Muscle of arm (tissue), 14 donors: ENCODE results near the gene FCMR. TPM values are rescaled to one million over a fixed set of nuclear protein-coding genes. Genes with fewer than 3 reads are reported as not detected.

Source experiments
- DNase-seq: peaks from one replicate; pipeline ENCODE4 v3.0.0-alpha.2; 2013
- long read RNA-seq, 11 donors: transcript quantifications; one replicate each; lab custom pipeline, GENCODE V29; 2026
- polyA plus RNA-seq, 12 donors: library from polyadenylated mRNA; unstranded; fragments of 120-200 nt; gene quantifications; one replicate each; pipeline ENCODE4 v1.2.1, GENCODE V29; 2013; ENCODE audit not compliant: insufficient read length in 12 of 12

The FCMR gene, protein sequence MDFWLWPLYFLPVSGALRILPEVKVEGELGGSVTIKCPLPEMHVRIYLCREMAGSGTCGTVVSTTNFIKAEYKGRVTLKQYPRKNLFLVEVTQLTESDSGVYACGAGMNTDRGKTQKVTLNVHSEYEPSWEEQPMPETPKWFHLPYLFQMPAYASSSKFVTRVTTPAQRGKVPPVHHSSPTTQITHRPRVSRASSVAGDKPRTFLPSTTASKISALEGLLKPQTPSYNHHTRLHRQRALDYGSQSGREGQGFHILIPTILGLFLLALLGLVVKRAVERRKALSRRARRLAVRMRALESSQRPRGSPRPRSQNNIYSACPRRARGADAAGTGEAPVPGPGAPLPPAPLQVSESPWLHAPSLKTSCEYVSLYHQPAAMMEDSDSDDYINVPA
- polyA plus RNA-seq = 10 to 100 TPM in 1 of 12 donors, 1 to 10 TPM in 5, under 1 TPM in 4, not detected in 2; 0.62 to 12.5 (median 1.1) TPM
- long read RNA-seq, donor 1, partial matches to known transcripts = 0 of 1 reads
- long read RNA-seq, donor 1, other reads (novel, unspliced or antisense) = 0 of 1 reads
- long read RNA-seq, donor 2, partial matches to known transcripts = 0 of 1 reads
- long read RNA-seq, donor 2, other reads (novel, unspliced or antisense) = 0 of 1 reads
- long read RNA-seq, donor 3 = 0 reads
- long read RNA-seq, donor 4 = 0 reads
- long read RNA-seq, donor 5 = 0 reads
- long read RNA-seq, donor 6 = 0 reads
- long read RNA-seq, donor 7 = 0 reads
- long read RNA-seq, donor 8 = 0 reads
- long read RNA-seq, donor 9 = 0 reads
- long read RNA-seq, donor 10 = 0 reads
- long read RNA-seq, donor 11 = 0 reads

DNA sequence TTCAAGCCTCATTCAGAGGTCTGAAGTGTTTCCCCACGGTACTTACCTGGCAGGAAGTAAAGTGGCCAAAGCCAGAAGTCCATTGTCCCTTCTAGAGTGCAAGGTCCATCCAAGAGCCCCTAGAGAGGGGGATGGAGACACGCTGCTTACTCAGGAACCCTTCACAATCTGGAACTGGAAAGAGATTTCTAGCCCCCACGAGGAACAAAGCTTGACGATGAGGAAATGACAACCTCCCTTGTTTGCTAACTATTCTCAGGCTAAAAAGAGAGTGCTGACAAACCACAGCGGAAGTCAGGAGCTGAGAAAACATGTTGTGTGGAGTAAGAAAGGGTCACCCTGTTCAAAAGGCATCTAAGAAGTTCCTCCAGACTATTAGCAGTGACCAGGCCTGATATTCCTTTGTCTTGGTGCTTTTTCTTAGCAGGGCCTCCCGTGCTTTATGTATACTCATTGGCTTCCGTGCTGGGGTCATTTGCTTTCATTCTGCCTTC lies at the start of gene FCMR:
TSS of gene FCMR (minus strand) at position 170 of the 494 bp plus-strand sequence. CDS start at position 83, 87 bp downstream.
- DNase-seq = no peak

DNA sequence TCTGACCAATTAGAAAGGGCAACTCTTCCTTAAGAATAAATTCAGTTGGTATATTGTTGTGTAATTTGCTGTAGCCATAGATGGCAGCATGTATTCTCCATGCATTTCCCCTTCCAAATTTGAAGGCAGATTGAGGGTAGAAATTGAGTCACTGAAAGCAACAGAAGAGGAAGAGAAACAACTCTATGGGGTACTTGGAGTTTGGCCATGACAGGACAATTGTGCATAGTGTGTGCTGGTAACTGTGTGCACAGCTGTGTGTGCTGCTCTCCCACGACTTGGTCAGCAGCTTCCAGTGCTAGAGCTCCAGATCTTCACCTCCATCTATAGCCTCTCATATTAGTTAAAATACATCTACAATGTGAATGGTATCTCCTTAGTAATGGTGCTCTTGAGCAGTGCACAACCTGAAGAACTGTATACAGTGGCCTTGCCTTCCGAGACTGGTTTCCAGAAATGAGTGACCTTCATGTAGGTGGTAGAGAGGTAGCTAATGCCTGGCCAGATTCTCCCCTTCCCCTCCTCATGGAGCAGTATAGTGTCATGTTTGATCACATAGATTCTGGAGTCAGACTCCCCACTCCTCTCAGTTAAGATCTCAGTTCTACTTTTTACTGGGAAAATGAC lies 49.4 kb upstream of the FCMR start:
- DNase-seq = no peak

DNA sequence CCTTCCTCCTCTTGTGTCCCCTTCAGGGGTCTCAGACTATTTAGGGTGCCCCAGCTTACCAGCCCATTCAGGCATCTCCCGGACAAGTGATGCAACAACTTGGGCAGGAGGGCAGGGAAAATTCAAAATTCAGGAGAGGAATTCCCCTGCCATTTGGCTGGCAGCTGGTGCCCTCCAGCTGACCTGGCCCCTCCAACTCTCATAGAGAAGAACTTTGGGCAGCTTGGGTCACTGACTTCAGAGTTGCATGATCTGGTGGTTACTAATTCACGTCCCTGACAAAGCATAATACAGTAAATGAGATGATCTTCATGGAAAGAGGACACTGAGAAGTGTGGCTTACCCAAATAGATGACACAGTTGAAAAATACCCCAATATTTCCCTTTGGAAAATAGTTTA lies 48.7 kb upstream of the FCMR start, which contains the start of gene FCAMR:
TSS of gene FCAMR (minus strand) at position 15 of the 400 bp plus-strand sequence. CDS start 335 bp downstream, outside the sequence.
- DNase-seq = no peak

DNA sequence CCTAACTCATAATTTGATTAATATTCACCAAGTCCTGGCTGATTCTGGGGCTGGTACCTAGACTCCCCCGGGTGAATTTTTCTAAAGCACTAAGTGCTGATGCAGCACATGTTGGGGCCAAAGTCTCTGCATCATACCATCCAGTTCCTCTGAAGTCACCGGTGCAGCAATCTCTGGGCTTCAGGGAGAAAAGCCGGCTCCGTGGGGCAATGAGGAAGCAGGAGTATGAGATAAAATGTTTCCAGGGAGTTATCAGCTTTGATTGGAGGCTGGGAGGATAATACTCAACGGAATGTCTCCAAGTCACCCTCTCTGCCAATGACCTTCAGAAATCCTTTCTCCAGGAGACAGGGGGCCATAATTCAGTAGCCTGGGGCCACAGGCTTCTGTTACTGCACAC lies 47.3 kb upstream of the FCMR start:
- no peak for DNase-seq

DNA sequence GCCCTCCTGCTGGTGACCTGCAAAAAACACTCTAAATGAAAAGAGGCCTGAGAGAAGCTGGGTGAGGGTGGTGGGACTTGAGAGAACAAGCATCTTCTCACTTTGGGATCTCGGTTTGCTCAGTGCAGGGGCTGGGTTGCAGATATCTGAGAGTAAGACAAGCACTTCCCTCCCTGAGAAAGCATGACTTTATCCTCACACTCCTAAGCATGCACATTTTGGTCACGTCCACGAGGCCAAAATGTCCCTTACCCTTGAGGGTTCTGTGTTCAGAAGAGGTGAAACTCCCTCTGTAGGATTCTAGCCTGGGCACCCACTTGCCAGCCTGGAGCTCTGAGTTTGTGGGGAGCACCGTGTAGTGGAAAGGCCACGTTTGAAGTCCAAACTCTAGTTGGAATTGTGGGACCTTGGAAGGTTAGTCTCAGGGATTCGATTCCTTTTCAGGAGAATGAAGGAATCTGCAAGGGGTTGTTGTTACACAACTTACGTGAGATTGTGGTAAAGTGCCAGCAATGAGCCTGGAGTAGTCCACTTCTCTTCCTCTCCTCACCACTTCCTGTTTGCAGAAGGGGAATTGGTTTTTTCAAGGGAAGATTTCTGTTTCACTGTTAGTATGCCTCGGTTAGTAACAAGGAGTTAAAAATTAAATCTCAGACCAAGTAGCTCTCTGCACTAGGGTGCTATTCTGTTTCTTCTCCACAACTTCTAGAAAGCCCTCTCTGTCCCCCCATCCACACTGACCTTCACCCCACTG lies 45.5 kb upstream of the FCMR start:
- DNase-seq = no peak

DNA sequence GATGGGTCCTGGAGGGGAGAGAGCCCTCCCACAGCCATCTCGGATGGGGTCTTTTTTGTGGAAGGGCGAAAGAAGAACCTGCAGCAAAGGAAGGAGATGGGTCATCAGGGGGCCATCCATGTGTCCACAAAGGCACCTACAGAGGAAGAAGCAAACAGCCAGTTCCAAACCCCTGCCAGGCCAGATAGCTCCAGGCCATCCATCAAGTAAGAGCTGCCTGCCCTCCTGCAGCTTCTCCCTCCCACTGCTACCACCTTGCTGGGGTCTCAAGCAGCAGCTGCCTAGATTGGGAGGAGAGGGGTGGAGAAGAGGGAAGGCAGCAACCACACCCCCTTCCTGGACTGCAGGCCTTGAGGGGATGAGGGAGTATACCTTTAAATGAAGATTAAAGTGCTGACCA lies 44.0 kb upstream of the FCMR start:
- no peak for DNase-seq

DNA sequence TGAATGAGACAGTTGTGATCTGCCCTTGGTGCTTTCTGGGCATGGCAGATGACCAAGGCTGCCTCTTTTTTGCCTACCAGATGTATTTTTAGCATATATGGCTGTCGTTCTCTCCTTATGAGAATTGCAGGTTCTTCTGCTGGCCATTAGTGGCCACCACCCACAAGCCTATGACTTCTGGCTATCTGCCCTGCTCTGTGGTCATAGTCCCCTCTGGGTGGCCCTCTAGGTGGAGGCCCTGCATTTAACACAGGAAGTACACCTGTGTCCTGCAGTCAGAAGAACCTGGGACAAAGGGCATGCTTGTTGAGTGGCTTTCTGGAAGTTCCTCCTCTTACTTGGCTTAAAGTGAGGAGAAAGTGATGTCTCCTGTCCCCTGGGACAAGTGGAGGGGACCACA lies 42.0 kb upstream of the FCMR start:
- no peak for DNase-seq

DNA sequence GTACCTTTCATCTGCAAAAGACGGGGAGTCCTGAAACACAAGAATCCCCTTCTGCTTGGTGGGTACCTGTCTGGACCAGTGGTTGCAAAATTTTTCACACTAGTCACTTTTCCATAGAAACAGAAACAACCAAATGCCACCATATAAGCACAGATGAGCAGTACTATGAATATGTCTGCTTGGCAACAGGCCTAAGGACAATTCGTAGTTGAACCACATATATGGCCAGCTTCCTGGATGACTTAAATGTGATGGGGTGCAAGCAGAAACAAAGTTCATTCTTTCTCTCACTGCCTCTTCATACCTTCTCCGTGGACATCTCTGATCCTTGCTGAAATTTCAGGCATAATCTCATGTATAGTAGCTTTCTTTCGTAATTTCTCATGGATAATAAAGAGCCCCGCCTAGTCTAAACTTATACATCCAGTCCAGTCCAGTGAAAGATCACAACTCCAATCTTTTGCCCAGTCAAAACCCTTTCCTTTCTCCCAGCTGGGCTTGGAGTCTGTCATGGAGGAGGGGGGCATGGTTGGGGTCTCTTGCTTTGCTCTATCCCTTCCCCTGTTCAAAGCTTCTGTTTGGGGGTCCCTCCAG lies 41.5 kb upstream of the FCMR start:
- no peak for DNase-seq

DNA sequence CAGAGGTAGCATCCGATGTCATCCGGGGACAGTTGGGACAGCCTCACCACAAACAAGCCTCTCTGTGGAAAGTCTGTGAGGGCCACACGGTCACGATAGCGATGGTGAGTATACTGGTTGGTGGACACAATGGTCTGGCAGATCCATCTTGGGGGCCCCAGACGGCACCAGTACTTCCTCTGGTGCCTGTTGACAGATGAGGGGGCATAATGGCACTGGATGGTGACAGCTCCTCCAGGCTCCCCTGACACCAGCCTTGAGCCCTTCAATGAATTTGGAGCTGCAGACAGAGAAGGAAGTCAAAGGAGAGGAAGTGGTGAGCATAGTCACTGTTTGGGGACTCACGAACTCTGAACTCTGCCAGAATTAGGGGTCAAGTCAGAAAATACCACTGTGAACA lies 40.5 kb upstream of the FCMR start:
- DNase-seq = no peak

DNA sequence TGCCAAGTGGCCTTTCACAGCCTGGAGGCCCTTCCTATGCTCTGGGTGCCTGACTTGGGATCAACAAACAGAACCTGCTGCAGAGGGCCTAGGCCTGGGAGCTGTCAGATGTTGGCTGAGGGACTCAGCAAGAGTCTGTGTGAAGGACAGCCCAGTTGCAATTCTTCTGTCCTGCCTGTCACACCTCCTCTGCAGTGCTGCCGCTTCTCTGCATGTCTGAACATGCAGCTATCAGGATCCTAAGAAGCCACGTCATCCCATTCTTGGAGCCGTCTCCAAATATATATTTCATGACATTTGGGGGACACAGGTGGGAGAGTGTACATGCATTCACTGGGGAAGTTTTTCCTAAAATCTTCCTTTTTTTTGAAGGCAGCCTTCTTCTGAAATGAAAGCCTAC lies 39.9 kb upstream of the FCMR start:
- DNase-seq = no peak

DNA sequence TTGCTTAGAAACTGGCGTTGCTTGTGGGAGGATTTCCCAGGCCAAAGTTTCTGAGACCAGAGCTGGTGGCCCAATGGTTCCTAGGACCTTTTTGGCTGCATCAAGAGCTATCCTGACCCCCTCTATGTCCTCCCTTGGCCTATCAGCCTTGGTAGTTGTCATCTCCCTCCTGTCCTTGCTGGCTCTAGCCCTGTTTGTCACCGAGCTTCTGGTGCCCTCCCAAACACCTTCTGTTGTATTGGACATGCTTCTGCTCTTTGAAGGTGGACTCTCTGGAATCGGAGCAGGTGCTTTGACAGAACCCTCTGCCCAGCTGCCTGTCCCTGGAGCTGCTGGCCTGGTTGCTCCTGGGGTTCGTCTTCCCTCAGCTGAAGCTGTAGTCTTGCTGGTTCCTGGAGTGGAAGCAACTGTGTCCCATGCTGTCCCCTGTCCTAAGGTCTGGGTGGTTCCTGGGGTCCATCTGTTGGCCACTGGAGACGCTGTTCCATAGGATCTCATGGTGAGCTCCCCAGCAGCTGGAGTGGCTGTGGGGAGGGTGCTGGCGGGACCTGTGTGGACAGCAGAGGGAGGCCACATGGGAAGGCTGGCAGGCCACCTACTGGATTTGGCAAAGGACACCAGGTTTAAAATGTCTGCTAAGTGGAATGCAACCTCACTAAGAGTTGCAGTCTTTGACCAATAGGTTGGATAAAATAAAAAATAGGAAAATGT lies 39.1 kb upstream of the FCMR start:
- DNase-seq = no peak

DNA sequence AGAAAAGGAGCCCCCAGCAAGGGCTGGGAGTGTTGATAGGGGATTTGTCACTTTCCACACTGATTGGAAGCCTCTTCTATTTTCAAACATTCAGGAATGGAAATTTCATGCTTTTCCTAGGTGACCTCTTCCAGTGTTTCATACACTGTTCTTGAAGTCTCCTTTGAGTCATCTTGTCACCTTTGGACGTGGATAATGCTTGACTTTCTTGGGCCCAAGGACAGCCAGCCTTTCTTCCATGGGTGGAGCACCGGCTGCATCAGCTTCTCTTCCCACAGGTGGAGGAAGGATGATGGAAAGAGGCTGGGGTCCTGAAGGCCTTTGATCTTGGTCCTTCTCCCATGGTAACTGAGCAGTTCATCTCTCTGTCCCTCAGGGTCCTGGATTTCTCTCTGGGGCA lies 36.4 kb upstream of the FCMR start:
- no peak for DNase-seq

DNA sequence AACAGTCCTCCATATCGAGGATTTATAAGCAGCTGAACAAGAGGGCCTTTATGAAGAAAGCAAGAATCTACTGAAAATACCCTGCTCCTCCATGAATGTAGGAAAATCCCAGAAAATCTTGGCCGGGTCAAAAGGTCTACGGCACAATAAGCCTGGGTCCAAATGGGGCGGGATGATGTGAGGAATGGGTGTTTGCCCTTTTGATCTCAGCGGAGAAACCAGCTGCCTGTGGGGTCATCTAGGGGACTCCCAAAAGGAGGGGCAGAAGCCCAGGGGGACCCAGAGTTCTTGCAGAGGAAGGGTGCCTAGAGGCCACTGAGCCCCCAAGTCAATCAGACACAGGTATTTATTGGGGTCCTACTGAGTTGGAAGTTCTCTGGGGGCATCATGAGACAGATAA lies 35.9 kb upstream of the FCMR start:
- no peak for DNase-seq

DNA sequence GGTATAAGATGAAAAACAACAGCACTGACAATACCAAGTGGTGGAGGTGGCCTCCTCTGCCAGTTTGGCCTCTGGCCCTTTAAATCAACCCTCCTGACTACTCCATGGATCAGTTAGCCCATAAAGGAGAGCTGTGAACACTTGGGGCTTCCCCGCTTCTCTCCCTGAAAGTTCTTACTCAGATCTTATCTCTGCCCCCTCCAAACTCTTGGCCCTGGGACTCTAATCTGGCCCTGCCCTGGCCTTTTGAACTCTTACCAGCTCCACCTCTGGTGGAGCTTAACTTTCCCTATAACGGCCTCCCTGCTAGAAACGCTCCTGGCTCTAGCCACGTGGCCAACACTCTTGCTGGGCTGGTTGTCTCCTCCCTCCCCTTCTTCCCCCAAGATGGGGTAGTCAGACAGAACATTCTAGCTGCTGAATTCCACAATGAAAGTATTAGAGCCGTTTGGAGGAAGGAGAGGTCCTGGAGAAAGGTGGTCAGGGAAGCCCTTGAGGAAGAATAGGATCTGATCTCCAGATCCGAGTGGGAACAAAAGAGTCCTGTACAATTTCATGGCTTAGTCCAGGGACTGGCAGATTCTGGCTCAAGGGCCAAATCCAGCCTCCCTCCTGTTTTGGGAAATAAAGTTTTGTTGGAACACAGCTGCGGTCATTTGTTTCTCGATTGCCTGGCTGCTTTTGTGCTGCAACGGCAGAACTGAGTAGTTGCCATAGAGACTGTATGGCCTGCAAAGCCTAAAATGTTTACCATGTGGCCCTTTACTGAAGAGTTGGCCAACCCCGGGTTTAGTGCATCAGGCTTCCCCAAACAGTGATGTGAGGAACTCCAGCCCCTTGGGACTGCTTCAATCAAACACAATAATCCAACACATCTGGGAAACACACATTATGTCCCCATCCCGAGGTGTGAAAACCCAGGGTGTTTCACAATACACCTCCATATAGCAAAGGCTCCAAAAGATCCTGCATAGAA lies 34.0 kb upstream of the FCMR start:
- DNase-seq = peak; percentile 25

DNA sequence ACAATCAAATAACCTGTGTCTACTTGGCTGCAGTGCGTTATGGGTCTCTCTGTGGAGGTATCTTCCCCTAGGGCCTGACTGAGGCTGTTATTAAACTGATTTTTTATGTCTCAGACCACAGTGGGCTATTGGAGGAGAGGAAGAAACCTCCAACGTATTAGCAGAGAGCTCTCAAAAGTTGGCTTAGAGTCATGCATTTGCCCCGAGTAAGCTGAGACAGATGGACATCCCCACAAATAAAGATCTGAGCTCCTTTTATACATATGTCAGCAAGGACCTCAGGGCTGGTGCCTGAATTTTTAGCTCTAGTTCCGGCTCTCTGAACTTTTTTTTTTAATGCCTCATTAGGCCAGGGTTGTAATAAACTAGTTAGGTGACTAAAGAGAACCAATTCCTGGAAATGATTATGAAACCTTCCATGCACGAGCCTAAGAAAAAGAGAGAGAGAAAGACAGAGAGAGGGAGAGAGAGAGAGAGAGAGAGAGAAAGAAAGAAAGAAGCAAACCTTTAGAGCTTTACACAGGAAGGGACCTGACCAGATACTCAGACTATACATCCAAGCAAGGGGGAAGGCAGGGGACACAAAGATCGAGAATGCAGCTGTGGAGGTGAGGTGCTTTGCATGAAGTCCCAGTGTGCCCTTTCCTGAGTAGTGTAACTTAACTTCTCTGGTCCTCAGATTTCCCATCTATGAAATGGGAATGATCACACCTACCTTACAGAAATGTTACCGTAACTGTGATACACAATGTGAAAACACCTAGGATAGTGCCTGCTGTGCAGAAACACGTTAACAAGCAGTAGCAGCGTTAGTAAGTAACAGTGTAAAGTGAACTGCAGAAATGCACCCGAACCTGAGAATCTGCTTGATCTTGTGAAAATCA lies 33.0 kb upstream of the FCMR start:
- DNase-seq = no peak

DNA sequence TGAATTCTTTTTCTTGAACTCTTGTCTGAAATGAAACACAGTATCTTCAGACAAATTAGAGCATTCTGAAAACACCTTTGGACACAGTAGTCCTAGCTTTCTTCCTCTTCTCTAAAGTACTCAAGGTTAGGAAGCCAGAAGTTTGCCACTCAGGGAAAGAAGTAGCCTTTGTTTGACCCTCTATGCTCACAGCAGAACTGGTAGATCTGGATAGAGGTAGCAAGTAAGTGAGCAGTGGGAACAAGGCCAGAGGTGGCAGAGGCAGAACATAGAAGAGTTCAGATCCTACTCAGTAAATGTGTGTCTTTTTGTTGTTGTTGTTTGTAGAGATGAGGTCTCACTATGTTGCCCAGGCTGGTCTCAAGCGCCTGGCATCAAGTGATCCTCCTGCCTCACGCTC lies 31.9 kb upstream of the FCMR start:
- DNase-seq = no peak

DNA sequence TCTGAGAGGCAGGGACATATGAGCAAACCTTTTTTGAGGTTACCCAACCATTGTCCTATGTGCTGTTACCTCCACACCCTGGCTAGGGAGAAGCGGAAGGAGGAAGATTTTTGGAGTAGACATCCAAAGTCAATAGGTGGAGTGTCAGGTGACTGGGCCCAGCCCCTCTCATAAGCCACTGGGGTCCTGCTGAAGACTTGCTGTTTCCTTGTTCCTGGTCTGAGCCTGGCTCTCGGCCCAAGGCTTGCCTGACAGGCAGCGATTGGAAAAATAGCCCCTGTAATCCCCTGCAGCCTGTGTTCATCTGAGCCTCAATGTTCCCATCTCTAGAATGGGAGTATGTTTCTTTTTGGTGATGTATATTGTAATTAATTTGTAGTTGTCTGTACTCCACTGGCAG lies 31.4 kb upstream of the FCMR start:
- no peak for DNase-seq

DNA sequence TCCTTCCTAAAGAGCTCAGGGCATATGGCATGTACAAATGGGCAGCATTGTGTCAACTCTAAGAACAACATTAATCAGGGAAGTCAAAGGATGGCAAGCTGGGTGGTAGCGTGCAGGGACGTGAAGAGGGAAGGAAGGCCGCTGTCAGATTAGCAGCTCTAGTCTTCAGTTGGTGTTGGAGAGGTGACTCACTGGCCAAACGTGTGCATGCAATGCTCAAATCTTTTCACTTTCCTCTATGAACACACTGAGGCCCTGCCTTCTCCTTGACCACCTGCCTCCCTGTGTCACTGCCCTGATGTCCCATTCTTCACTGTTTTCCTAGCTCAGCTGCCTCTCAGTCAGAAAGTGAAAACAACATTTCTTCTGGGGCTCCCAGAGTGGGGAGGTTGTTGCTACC lies 30.4 kb upstream of the FCMR start:
- no peak for DNase-seq
